Measurements from ENCODE around the gene C1QTNF4. TPM values are rescaled to one million over a fixed set of nuclear protein-coding genes. Genes with fewer than 3 reads are reported as not detected.
"Not testable (repeated sequence)": the region's sequence is repeated elsewhere in the genome, so short reads cannot be mapped to it uniquely, and the experiment has no call there.

C1QTNF4 gene
- total RNA-seq, 1 experiment from 2014 or later: 0.22 TPM

GRCh38 chr11:47641600-47642098 lies 47.4 kb upstream of the C1QTNF4 start:
- Histone ChIP-seq H3K36me3 (ENCODE audit: low read depth) (peaks cover 9% of the 10 kb centered on the region; the same call in 1 of the 2 replicates), H3F3A (ENCODE audit: insufficient read depth, low read depth) (peaks cover 4% of the 10 kb centered on the region; the same call in 1 of the 2 replicates), H2AFZ (peak overlapping the region; percentile 94), H3K4me2 (peak overlapping the region; percentile 89), H3K27me3 (ENCODE audit: insufficient read depth, low read depth) (no peaks in the 10 kb centered on the region), H3K4me3 (peak overlapping the region; percentile 94), H3K9me2 (ENCODE audit: insufficient read depth) (no peaks in the 10 kb centered on the region), H3K79me2 (ENCODE audit: low read depth) (peaks cover 32% of the 10 kb centered on the region), H3K27ac (peak overlapping the region; percentile 74), H4K20me1 (ENCODE audit: insufficient read depth) (no peaks in the 10 kb centered on the region), H3K4me1 (replicated peaks; ENCODE audit: insufficient read depth) (peaks cover 9% of the 10 kb centered on the region), H3K9me3 (ENCODE audit: insufficient read depth, low read depth) (no peaks in the 10 kb centered on the region)
- ChIA-PET POLR2A (ENCODE audit: unreplicated experiment) (interaction anchor here (0.6 kb wide), 1 partner anchor 133 kb away, joined by 4 read pairs; no protein-coding TSS in a partner anchor), CTCF (interaction anchor here (0.5 to 0.7 kb wide), 2 partner anchors 88 to 771 kb away, joined by 3 to 8 read pairs; no protein-coding TSS in a partner anchor)
- no TSS peak for BruUV-seq (replicated peaks)
- DNase-seq: no peak
- intact Hi-C loops (cut with micrococcal nuclease; ENCODE audit: unreplicated experiment): loop anchor here (1.0 to 2.0 kb wide), 3 partner anchors 74 to 411 kb away; partner anchors contain the start of genes AGBL2 and FNBP4
- TF ChIP-seq, protein P1, sequence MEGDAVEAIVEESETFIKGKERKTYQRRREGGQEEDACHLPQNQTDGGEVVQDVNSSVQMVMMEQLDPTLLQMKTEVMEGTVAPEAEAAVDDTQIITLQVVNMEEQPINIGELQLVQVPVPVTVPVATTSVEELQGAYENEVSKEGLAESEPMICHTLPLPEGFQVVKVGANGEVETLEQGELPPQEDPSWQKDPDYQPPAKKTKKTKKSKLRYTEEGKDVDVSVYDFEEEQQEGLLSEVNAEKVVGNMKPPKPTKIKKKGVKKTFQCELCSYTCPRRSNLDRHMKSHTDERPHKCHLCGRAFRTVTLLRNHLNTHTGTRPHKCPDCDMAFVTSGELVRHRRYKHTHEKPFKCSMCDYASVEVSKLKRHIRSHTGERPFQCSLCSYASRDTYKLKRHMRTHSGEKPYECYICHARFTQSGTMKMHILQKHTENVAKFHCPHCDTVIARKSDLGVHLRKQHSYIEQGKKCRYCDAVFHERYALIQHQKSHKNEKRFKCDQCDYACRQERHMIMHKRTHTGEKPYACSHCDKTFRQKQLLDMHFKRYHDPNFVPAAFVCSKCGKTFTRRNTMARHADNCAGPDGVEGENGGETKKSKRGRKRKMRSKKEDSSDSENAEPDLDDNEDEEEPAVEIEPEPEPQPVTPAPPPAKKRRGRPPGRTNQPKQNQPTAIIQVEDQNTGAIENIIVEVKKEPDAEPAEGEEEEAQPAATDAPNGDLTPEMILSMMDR (conservative IDR thresholded peaks at IDR 0.05): no peak
- no peak for TF ChIP-seq EZH2 (IDR thresholded peaks at IDR 0.05; ENCODE audit: low read depth)

DNA sequence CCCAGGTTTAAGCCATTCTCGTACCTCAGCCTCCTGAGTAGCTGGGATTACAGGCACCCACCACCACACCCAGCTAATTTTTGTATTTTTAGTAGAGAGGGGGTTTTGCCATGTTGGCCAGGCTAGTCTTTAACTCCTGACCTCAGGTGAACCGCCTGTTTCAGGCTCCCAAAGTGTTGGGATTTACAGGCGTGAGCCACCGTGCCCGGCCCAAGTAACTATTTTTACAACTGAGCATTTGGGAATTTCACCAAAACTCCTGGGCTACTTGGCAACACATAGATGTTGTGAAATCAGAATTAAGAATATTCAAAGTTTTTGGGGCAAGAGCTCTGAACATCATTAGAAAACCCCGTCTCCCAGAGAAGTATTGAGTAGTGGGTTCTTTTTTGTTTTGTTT lies 46.3 kb upstream of the C1QTNF4 start:
- POLR2A ChIA-PET (ENCODE audit: unreplicated experiment); BruUV-seq (replicated peaks); H3F3A ChIP-seq (ENCODE audit: insufficient read depth, low read depth); H3K9me2 ChIP-seq (ENCODE audit: insufficient read depth); H2AFZ ChIP-seq; H3K27me3 ChIP-seq (ENCODE audit: insufficient read depth, low read depth); H3K36me3 ChIP-seq (ENCODE audit: low read depth); CTCF ChIA-PET; H3K4me1 ChIP-seq (replicated peaks; ENCODE audit: insufficient read depth); intact Hi-C loops (cut with micrococcal nuclease; ENCODE audit: unreplicated experiment); H3K27ac ChIP-seq; H3K4me3 ChIP-seq; DNase-seq; H4K20me1 ChIP-seq (ENCODE audit: insufficient read depth); H3K9me3 ChIP-seq (ENCODE audit: insufficient read depth, low read depth): not testable (repeated sequence)
- H3K79me2 ChIP-seq (ENCODE audit: low read depth): peaks cover 32% of the 10 kb centered on the region
- H3K4me2 ChIP-seq: peak overlapping the region; percentile 89

DNA sequence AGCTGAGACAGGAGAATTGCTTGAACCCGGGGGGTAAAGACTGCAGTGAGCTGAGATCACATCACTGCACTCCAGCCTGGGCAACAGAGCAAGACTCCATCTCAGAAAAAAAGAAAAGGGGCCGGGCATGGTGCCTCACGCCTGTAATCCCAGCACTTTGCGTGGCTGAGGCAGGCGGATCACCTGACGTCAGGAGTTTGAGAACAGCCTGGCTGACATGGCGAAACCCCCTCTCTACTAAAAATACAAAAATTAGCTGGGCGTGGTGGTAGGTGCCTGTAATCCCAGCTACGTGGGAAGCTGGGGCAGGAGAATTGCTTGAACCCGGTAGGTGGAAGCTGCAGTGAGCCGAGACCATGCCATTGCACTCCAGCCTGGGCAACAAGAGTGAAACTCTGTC lies 42.1 kb upstream of the C1QTNF4 start:
- POLR2A ChIA-PET (ENCODE audit: unreplicated experiment); intact Hi-C loops (cut with micrococcal nuclease; ENCODE audit: unreplicated experiment); H4K20me1 ChIP-seq (ENCODE audit: insufficient read depth); H3K9me3 ChIP-seq (ENCODE audit: insufficient read depth, low read depth); H3K27ac ChIP-seq; BruUV-seq (replicated peaks); H3F3A ChIP-seq (ENCODE audit: insufficient read depth, low read depth); H3K9me2 ChIP-seq (ENCODE audit: insufficient read depth); H2AFZ ChIP-seq; DNase-seq; H3K4me1 ChIP-seq (replicated peaks; ENCODE audit: insufficient read depth); H3K4me2 ChIP-seq; H3K27me3 ChIP-seq (ENCODE audit: insufficient read depth, low read depth); H3K4me3 ChIP-seq: not testable (repeated sequence)
- CTCF ChIA-PET: interaction anchor here (0.6 kb wide), 1 partner anchor 663 kb away, joined by 3 read pairs; no protein-coding TSS in a partner anchor
- peaks cover 23% of the 10 kb centered on the region for H3K79me2 ChIP-seq (ENCODE audit: low read depth)
- H3K36me3 ChIP-seq (ENCODE audit: low read depth): peaks cover 23% of the 10 kb centered on the region; the same call in 1 of the 2 replicates

GRCh38 chr11:47631473-47631872 lies 37.3 kb upstream of the C1QTNF4 start:
- Histone ChIP-seq H3K4me2 (no peak overlapping the region), H2AFZ (no peak overlapping the region), H3K36me3 (ENCODE audit: low read depth) (peaks cover 28% of the 10 kb centered on the region), H4K20me1 (ENCODE audit: insufficient read depth) (no peaks in the 10 kb centered on the region), H3K4me3 (no peak overlapping the region), H3K9me2 (ENCODE audit: insufficient read depth) (no peaks in the 10 kb centered on the region), H3K79me2 (ENCODE audit: low read depth) (no peaks in the 10 kb centered on the region), H3K4me1 (replicated peaks; ENCODE audit: insufficient read depth) (no peaks in the 10 kb centered on the region), H3K9me3 (ENCODE audit: insufficient read depth, low read depth) (no peaks in the 10 kb centered on the region), H3K27ac (no peak overlapping the region), H3F3A (ENCODE audit: insufficient read depth, low read depth) (no peaks in the 10 kb centered on the region; the same call in 1 of the 2 replicates), H3K27me3 (ENCODE audit: insufficient read depth, low read depth) (no peaks in the 10 kb centered on the region)
- TF ChIP-seq EZH2 (IDR thresholded peaks at IDR 0.05; ENCODE audit: low read depth): no peak
- TF ChIP-seq, protein P1 (conservative IDR thresholded peaks at IDR 0.05): no peak
- intact Hi-C loops (cut with micrococcal nuclease; ENCODE audit: unreplicated experiment): no loop called here
- DNase-seq: no peak
- no TSS peak for BruUV-seq (replicated peaks)
- ChIA-PET POLR2A (ENCODE audit: unreplicated experiment) (no interaction called here), CTCF (no interaction called here)
